H9 (cell line): ENCODE results near the gene ZDHHC3. TPM values are rescaled to one million over a fixed set of nuclear protein-coding genes. Genes with fewer than 3 reads are reported as not detected.

Experiments
- DNase-seq: peaks from one replicate; pipeline ENCODE4 v3.0.0-alpha.2; 2017
- H2AFZ ChIP-seq: one replicate; pipeline ENCODE4 v1.6.1; 2013; ENCODE audit warnings: mild to moderate bottlenecking, low read length, control low read depth, moderate library complexity
- H2AK5ac ChIP-seq: 2 replicates; pipeline ENCODE4 v1.6.1; 2013; ENCODE audit warnings: low read length, control low read depth, mixed read lengths; ENCODE audit not compliant: insufficient read length
- H2BK120ac ChIP-seq: one replicate; pipeline ENCODE4 v1.6.1; 2013; ENCODE audit warnings: low read depth, mild to moderate bottlenecking, low read length, control low read depth, inconsistent platforms; ENCODE audit not compliant: poor library complexity, severe bottlenecking
- H2BK12ac ChIP-seq: 2 replicates; pipeline ENCODE4 v1.6.1; 2013; ENCODE audit warnings: low read length, control low read depth, mixed read lengths, low read depth; ENCODE audit not compliant: insufficient read length
- H2BK15ac ChIP-seq: 2 replicates; pipeline ENCODE4 v1.6.1; 2013; ENCODE audit warnings: low read depth, low read length, control low read depth
- H2BK20ac ChIP-seq: one replicate; pipeline ENCODE4 v1.6.1; 2013; ENCODE audit warnings: low read depth, mild to moderate bottlenecking, low read length, control low read depth, inconsistent platforms; ENCODE audit not compliant: poor library complexity, severe bottlenecking
- H2BK5ac ChIP-seq: 2 replicates; pipeline ENCODE4 v1.6.1; 2013; ENCODE audit warnings: low read length, control low read depth, mixed read lengths; ENCODE audit not compliant: insufficient read length
- H3K14ac ChIP-seq: 2 replicates; pipeline ENCODE4 v1.6.1; 2013; ENCODE audit warnings: low read length, control low read depth; ENCODE audit not compliant: insufficient read depth
- H3K18ac ChIP-seq: 2 replicates; pipeline ENCODE4 v1.6.1; 2013; ENCODE audit warnings: low read depth, mild to moderate bottlenecking, mixed read lengths, low read length, control low read depth; ENCODE audit not compliant: insufficient read length
- H3K23ac ChIP-seq: 2 replicates; pipeline ENCODE4 v1.6.1; 2013; ENCODE audit warnings: low read length, control low read depth, mixed read lengths, low read depth; ENCODE audit not compliant: insufficient read length
- H3K23me2 ChIP-seq: 2 replicates; pipeline ENCODE4 v1.6.1; 2013; ENCODE audit warnings: low read depth, mild to moderate bottlenecking, mixed read lengths, low read length, control low read depth; ENCODE audit not compliant: insufficient read length, poor library complexity, severe bottlenecking
- H3K27ac ChIP-seq: 2 replicates; pipeline ENCODE4 v1.5.1; 2013; ENCODE audit warnings: low read length, control low read depth, mixed read lengths, low read depth; ENCODE audit not compliant: insufficient read length
- H3K27me3 ChIP-seq: 2 replicates; pipeline ENCODE4 v1.6.1; 2013; ENCODE audit warnings: low read length, control low read depth, inconsistent platforms; ENCODE audit not compliant: insufficient read depth
- H3K4ac ChIP-seq: 2 replicates; pipeline ENCODE4 v1.6.1; 2013; ENCODE audit warnings: low read depth, mild to moderate bottlenecking, control low read depth, inconsistent platforms, low read length, moderate library complexity
- H3K4me1 ChIP-seq: 2 replicates; pipeline ENCODE4 v1.6.1; 2013; ENCODE audit warnings: low read length, control low read depth, inconsistent platforms; ENCODE audit not compliant: insufficient read depth
- H3K4me2 ChIP-seq: 2 replicates; pipeline ENCODE4 v1.6.1; 2013; ENCODE audit warnings: low read length, control low read depth, mixed read lengths; ENCODE audit not compliant: insufficient read length, insufficient read depth
- H3K56ac ChIP-seq: 2 replicates; pipeline ENCODE4 v1.6.1; 2013; ENCODE audit warnings: low read depth, mild to moderate bottlenecking, mixed read lengths, low read length, control low read depth; ENCODE audit not compliant: insufficient read length
- H3K79me1 ChIP-seq: 2 replicates; pipeline ENCODE4 v1.6.1; 2013; ENCODE audit warnings: low read depth, mild to moderate bottlenecking, moderate library complexity, low read length, control low read depth, inconsistent platforms; ENCODE audit not compliant: insufficient read depth, poor library complexity, severe bottlenecking
- H3K79me2 ChIP-seq: 2 replicates; pipeline ENCODE4 v1.6.1; 2013; ENCODE audit warnings: low read length, control low read depth, inconsistent platforms; ENCODE audit not compliant: insufficient read depth
- H3K9ac ChIP-seq: 2 replicates; pipeline ENCODE4 v1.6.1; 2013; ENCODE audit warnings: low read length, control low read depth, mixed read lengths; ENCODE audit not compliant: insufficient read length; ENCODE audit errors: extremely low read depth
- H3K9me3 ChIP-seq: one replicate; pipeline ENCODE4 v1.6.1; 2013; ENCODE audit warnings: low read depth, low read length, inconsistent platforms; ENCODE audit not compliant: control insufficient read depth
- H3T11ph ChIP-seq: one replicate; pipeline ENCODE4 v1.6.1; 2013; ENCODE audit warnings: mild to moderate bottlenecking, low read length, control low read depth, inconsistent platforms
- H4K20me1 ChIP-seq: one replicate; pipeline ENCODE4 v1.6.1; 2013; ENCODE audit not compliant: control insufficient read depth, insufficient read length, insufficient read depth
- H4K5ac ChIP-seq: 2 replicates; pipeline ENCODE4 v1.6.1; 2013; ENCODE audit warnings: low read depth, mild to moderate bottlenecking, mixed read lengths, low read length, control low read depth; ENCODE audit not compliant: insufficient read length
- H4K8ac ChIP-seq: replicated peaks from 2 replicates; pipeline ENCODE4 v1.6.1; 2013; ENCODE audit warnings: low read length, control low read depth, mixed read lengths, low read depth; ENCODE audit not compliant: insufficient read length
- H4K91ac ChIP-seq: 2 replicates; pipeline ENCODE4 v1.6.1; 2013; ENCODE audit warnings: low read depth, mild to moderate bottlenecking, moderate library complexity, mixed read lengths, low read length, control low read depth; ENCODE audit not compliant: insufficient read length
- H3K27ac Mint-ChIP-seq, 3 experiments: 2 replicates in 2 of 3; 3 replicates in 1 of 3; pipeline ENCODE4 v1.8.0; 2020 to 2021; ENCODE audit warnings: mixed read lengths in 3 of 3, mild to moderate bottlenecking in 1 of 3, moderate library complexity in 1 of 3
- H3K27me3 Mint-ChIP-seq: 2 replicates; pipeline ENCODE4 v1.8.0; 2021; ENCODE audit warnings: low read depth, mild to moderate bottlenecking, moderate library complexity, mixed read lengths
- H3K36me3 Mint-ChIP-seq, 3 experiments: 2 replicates in 2 of 3; 3 replicates in 1 of 3; pipeline ENCODE4 v1.8.0; 2020 to 2021; ENCODE audit warnings: low read depth in 3 of 3, mixed read lengths in 3 of 3; ENCODE audit not compliant: insufficient read depth in 1 of 3
- H3K4me1 Mint-ChIP-seq, 2 experiments: 2 replicates each; pipeline ENCODE4 v1.8.0; 2020; ENCODE audit warnings: mixed read lengths in 2 of 2
- H3K4me3 Mint-ChIP-seq, 2 experiments: 2 replicates in 1 of 2; 3 replicates in 1 of 2; pipeline ENCODE4 v1.8.0; 2020 to 2021; ENCODE audit warnings: mild to moderate bottlenecking in 2 of 2, mixed read lengths in 2 of 2, moderate library complexity in 1 of 2
- H3K9me3 Mint-ChIP-seq, 2 experiments: 2 replicates in 1 of 2; 3 replicates in 1 of 2; pipeline ENCODE4 v1.8.0; 2020; ENCODE audit warnings: mild to moderate bottlenecking in 2 of 2, mixed read lengths in 2 of 2, moderate library complexity in 1 of 2
- CTCF ChIP-seq: fragments of 200-600 bp; sonication (generic); conservative IDR thresholded peaks from 3 replicates; pipeline ENCODE4 v1.8.0; 2021; ENCODE audit warnings: antibody characterized with exemption, mild to moderate bottlenecking
- WGBS: extraction: QIAGEN DNeasy Blood & Tissue Kit; methylation state at CpG from one replicate; pipeline ENCODE4 v1.1.7; 2013; ENCODE audit warnings: missing lambda C conversion rate, low lambda C conversion rate, mixed read lengths; ENCODE audit not compliant: insufficient read length; ENCODE audit errors: extremely low coverage; 5-methylcytosine and 5-hydroxymethylcytosine counted together
- total RNA-seq: library from RNA; stranded (reverse); gene quantifications from 2 replicates; pipeline ENCODE4 v1.2.1, GENCODE V29; 2021

ZDHHC3 gene
- total RNA-seq, 1 experiment from 2014 or later = 71.3 TPM

- H4K20me1 ChIP-seq = no peaks in the 10 kb centered on the region
- H4K5ac ChIP-seq = no peak overlapping the region
- H3K56ac ChIP-seq = no peak overlapping the region
- Mint-ChIP-seq H3K4me3 (no peak overlapping the region), H3K27me3 (no peaks in the 10 kb centered on the region), H3K36me3 (peaks cover 41 to 59% (median 54%) of the 10 kb centered on the region in 3 experiments), H3K27ac (no peak overlapping the region), H3K4me1 (peaks cover 18 to 24% of the 10 kb centered on the region in 2 experiments), H3K9me3 (peaks cover 13 to 16% of the 10 kb centered on the region in 2 experiments; a peak in 4 of 5 replicates)
- no peak overlapping the region for H2BK20ac ChIP-seq
- H2BK15ac ChIP-seq = no peak overlapping the region
- no peaks in the 10 kb centered on the region for H3K79me1 ChIP-seq
- no peaks in the 10 kb centered on the region for H3K23me2 ChIP-seq
- no peak overlapping the region for H2AK5ac ChIP-seq
- no peaks in the 10 kb centered on the region for H3K27me3 ChIP-seq
- no peak overlapping the region for H3K4ac ChIP-seq
- H3K18ac ChIP-seq = no peak overlapping the region
- no peak overlapping the region for H3K9ac ChIP-seq
- H3K4me2 ChIP-seq = no peak overlapping the region
- no peak for DNase-seq
- no peak overlapping the region for H3T11ph ChIP-seq
- no peak overlapping the region for H2BK5ac ChIP-seq
- peaks cover 13% of the 10 kb centered on the region; the same call in 1 of the 2 replicates for H3K79me2 ChIP-seq
- no peak overlapping the region for H3K27ac ChIP-seq
- WGBS = no CpG with 5 or more reads among the region's 2 CpGs
- peak; percentile 55 for TF ChIP-seq CTCF
- peaks cover 5% of the 10 kb centered on the region; the same call in 1 of the 2 replicates for H3K4me1 ChIP-seq
- no peak overlapping the region for H2BK12ac ChIP-seq
- no peaks in the 10 kb centered on the region for H3K9me3 ChIP-seq
- H2BK120ac ChIP-seq = no peak overlapping the region
- H4K91ac ChIP-seq = no peak overlapping the region
- H3K14ac ChIP-seq = no peak overlapping the region
- H4K8ac ChIP-seq = no peak overlapping the region
- H3K23ac ChIP-seq = no peak overlapping the region
- H2AFZ ChIP-seq = no peak overlapping the region
Observed at GRCh38 chr3:44988073-44988472, 12.1 kb upstream of the ZDHHC3 start.
